AG04449 (cell line): ENCODE measurements around the gene GMPPB.

ENCODE experiments used
- CTCF ChIA-PET: fragments of 350-600 bp; formaldehyde crosslinking; extraction: SDS; loops from one replicate; lab custom pipeline; 2021; ENCODE audit warnings: antibody characterized with exemption; lab: Yijun Ruan, JAX
- POLR2A ChIA-PET: fragments of 400-600, 350-600 bp; formaldehyde crosslinking; extraction: SDS; loops from one replicate; lab custom pipeline; 2020; ENCODE audit warnings: antibody characterized with exemption, inconsistent platforms; lab: Yijun Ruan, JAX
- DNase-seq: peaks from one replicate; pipeline ENCODE4 v3.0.0-alpha.2; 2010; ENCODE audit warnings: low read depth, low spot score
- H3K4me3 ChIP-seq: 2 replicates; pipeline ENCODE4 v1.5.1; 2011; ENCODE audit warnings: low read depth, mild to moderate bottlenecking, control low read depth, low read length
- TF ChIP-seq, protein P1 (sequence below): IDR thresholded peaks from one replicate; pipeline ENCODE4 v1.5.1; 2011; ENCODE audit warnings: mild to moderate bottlenecking, moderate library complexity, low read length, control low read depth, inconsistent platforms; ENCODE audit not compliant: insufficient read depth; ENCODE audit errors: missing control alignments

Gene GMPPB

DNA sequence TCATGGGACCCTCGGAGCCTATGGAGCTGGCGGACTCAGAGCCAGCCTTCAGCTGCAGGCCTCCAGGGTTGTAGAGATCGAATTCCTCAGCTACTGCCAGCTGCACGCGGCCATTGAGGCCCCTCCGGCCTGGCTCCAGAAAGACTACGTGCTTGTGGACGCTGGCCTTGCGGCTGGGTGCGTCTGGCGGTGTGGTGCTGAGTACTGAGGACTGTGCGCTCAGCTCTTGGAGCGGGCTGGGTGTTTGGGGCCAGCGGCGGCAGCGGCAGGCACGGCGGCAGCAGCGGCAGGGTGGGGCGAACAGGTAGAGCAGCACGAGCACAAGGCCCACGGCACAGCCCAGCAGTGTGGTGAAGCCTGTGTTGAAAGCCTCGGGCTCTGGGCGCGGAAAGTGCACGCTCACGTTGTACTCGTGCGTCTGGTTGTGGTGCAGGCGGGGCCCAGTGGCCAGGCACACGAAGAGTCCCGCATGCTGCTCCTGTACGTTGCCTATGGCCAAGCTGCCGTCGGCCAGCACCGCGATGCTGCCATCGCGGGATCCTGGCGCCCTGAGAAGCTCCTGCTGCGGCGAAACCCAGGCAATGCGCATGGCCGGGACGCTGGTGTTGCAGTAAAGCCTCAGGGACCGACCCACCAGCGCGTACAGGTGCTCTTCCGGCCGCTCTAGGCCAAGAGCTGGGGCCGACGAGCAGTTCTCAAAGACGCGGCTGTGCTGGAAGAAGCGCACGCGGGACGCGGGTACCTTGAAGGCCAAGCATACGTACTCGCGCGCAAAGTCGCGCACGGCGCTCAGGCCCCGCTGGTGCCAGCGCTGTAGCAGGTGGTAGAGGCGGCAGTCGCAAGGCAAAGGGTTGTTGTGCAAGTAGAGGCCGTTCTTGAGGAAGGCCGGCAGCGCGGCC is 5.5 kb downstream of the GMPPB start:
- H3K4me3 ChIP-seq, result no peak overlapping the region
- CTCF ChIA-PET, result interaction anchor here (1.1 to 1.6 kb wide), 8 partner anchors 8 to 179 kb away, joined by 3 to 14 read pairs (median 4); partner anchors contain the start of gene INKA1
- no peak for DNase-seq
- POLR2A ChIA-PET, result no interaction called here
- TF ChIP-seq, protein P1, sequence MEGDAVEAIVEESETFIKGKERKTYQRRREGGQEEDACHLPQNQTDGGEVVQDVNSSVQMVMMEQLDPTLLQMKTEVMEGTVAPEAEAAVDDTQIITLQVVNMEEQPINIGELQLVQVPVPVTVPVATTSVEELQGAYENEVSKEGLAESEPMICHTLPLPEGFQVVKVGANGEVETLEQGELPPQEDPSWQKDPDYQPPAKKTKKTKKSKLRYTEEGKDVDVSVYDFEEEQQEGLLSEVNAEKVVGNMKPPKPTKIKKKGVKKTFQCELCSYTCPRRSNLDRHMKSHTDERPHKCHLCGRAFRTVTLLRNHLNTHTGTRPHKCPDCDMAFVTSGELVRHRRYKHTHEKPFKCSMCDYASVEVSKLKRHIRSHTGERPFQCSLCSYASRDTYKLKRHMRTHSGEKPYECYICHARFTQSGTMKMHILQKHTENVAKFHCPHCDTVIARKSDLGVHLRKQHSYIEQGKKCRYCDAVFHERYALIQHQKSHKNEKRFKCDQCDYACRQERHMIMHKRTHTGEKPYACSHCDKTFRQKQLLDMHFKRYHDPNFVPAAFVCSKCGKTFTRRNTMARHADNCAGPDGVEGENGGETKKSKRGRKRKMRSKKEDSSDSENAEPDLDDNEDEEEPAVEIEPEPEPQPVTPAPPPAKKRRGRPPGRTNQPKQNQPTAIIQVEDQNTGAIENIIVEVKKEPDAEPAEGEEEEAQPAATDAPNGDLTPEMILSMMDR, result no peak

DNA sequence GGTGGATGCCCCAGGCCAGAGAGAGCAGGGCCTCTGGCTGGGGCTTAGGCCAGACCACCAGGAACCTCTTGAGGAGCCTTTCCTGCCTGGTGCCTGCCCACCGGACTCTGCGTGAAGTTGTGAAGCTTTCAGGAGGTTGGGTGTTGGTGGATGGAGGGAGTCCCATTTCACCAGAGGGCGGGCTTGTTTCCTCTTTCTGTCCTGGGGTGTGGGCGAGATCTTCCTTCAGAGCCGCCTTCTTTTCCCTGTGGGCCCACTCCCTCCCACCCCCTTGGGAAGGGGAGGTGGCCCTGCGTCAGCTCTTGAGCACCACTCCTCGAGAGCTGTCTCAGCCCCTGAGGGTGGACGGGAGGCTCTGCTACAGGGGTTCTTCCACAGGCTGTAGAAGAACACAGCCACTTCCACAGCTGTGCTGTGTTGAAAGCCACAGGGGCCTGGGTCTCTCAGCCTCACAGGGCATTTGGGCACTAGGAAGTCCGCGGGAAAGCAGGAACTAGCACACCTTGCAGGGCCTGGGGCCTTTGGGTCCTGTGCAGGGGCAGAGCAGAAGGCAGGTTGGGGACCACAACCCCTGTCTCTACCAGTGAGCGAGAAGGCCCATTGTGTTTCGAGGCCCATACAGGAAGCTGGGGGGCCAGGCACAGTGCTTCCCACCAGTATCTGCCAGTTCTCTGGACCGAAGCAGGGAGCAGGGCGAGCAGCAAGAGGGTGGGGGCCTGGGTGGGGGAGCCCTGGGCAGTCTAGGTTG is 6.4 kb downstream of the GMPPB start:
- no peak for DNase-seq
- ChIA-PET POLR2A (no interaction called here), CTCF (interaction anchor here (1.1 to 1.9 kb wide), 5 partner anchors 9 to 178 kb away, joined by 3 to 6 read pairs (median 4); partner anchors contain the start of gene INKA1)
- H3K4me3 ChIP-seq, result no peak overlapping the region
- TF ChIP-seq, protein P1, result no peak

DNA sequence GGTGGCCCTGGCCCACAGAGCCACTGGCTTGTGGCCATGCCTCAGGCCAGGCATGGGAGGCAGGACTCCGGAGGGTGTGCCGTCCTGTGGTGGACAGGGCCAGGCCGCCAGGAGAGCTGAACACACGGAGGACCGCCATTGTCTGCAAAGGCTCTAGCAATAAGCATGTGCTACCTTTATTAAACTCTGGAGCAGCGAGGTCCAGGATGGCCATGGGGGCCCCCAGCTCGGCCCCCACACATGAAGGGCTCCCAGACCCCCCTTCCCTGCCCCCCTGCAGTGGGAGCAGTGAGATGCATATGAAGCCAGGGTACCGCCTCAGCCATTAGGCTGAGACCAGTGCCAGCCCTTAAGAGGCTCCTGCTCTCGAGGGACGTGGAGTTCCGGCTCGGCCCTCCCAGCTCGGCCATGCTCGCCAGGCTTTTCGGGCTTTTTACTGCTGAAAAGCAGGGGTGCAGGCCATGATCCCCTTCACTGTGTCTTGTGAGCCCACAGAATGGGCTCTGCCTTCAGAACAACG is 7.0 kb downstream of the GMPPB start:
- no peak for DNase-seq
- TF ChIP-seq, protein P1, result no peak
- ChIA-PET CTCF (interaction anchor here (1.5 to 1.9 kb wide), 2 partner anchors 9 to 177 kb away, joined by 4 to 6 read pairs; no protein-coding TSS in a partner anchor), POLR2A (no interaction called here)
- H3K4me3 ChIP-seq, result no peak overlapping the region

DNA sequence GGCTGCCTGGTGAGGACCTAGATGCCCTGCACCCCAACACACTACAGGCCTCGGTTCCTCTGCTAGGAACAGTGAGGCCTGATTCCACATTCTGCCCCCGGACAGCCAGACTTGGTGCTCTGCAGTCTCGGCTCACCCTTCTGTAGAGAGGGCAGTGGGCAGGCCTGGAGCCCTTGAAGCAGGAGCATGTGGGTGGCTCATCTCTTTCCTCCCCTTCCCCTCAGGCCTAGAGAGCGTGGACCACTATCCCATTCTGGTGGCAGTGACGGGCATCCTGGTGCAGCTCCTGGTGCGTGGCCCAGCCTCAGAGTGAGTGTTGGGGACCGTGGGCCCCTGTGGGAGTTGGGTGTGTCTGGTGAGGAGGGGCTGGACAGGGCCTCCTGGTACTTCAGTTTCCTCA is 7.6 kb downstream of the GMPPB start:
- ChIA-PET POLR2A (no interaction called here), CTCF (interaction anchor here (1.9 to 5.9 kb wide), 2 partner anchors 10 to 14 kb away, joined by 6 to 51 read pairs; no protein-coding TSS in a partner anchor)
- TF ChIP-seq, protein P1, result no peak
- DNase-seq, result no peak
- no peak overlapping the region for H3K4me3 ChIP-seq

DNA sequence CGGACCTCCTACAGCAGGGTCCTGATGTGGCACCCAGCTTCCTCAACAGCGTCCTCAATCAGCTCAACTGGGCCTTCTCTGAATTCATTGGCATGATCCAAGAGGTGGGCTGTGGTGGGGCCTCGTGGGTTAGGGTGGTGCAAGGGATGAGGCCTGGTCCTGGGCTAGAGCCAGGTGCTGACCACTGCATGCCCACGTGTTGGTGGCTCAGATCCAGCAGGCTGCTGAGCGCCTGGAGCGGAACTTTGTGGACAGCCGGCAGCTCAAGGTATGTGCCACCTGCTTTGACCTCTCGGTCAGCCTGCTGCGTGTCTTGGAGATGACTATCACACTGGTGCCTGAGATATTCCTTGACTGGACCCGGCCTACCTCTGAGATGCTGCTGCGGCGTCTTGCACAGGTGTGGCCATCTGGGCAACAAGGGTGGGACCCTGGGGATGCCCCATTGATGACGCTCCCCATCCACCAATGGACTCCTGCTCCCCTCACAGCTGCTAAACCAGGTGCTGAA is 8.1 kb downstream of the GMPPB start:
- TF ChIP-seq, protein P1, result no peak
- H3K4me3 ChIP-seq, result no peak overlapping the region
- CTCF ChIA-PET, result interaction anchor here (1.9 to 5.9 kb wide), 2 partner anchors 10 to 14 kb away, joined by 6 to 51 read pairs; no protein-coding TSS in a partner anchor
- POLR2A ChIA-PET, result interaction anchor here (1.2 kb wide), 1 partner anchor 8 kb away, joined by 5 read pairs; the partner anchor contains the start of gene GMPPB
- DNase-seq, result no peak
